HuH-7.5 (cell line): ENCODE measurements around the gene SMAP1.

Experiments used
- DNase-seq: peaks from one replicate; pipeline ENCODE4 v3.0.0; 2011; ENCODE audit warnings: low spot score

SMAP1 gene

GRCh38 chr6:70900047-70900446 is 232.4 kb downstream of the SMAP1 start:
- no peak for DNase-seq

- no peak for DNase-seq
Observed at GRCh38 chr6:70901324-70901723, 233.6 kb downstream of the SMAP1 start.

- no peak for DNase-seq
Observed at GRCh38 chr6:70903665-70904452, 236.2 kb downstream of the SMAP1 start.

- no peak for DNase-seq
Observed at GRCh38 chr6:70905742-70906141, 238.1 kb downstream of the SMAP1 start.
